NCI-H2171 treated with DMSO at 0.1 percent for 48 hours (cell line): ENCODE data around the gene DDTL.
"Not testable (repeated sequence)": the region's sequence is repeated elsewhere in the genome, so short reads cannot be mapped to it uniquely, and the experiment has no call there.

ENCODE experiments used
- DNase-seq: peaks from one replicate; lab custom pipeline; 2025; lab: John Stamatoyannopoulos, UW

DDTL gene

DNA sequence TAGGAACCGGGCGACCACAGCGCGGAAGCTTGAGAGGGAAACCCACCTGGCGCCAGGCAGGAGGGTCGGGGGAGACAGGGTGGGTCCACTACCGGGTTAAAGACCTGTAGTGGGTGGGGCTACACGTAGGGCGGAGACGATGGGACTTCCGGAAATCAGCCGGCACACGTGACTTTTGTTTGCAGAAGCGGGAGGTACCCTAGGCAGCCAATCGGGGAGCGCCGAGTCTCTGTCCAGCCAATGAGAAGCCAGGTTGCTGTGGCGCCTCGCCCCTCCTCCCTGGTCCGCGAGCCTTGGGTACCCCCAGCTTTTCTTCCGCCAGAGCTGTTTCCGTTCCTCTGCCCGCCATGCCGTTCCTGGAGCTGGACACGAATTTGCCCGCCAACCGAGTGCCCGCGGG is at the start of gene DDTL:
Gene DDTL, plus strand, starts transcription at position 321 of the 400 bp plus-strand sequence. Its CDS starts 27 bp downstream, at position 348.
- not testable (repeated sequence) for DNase-seq

DNA sequence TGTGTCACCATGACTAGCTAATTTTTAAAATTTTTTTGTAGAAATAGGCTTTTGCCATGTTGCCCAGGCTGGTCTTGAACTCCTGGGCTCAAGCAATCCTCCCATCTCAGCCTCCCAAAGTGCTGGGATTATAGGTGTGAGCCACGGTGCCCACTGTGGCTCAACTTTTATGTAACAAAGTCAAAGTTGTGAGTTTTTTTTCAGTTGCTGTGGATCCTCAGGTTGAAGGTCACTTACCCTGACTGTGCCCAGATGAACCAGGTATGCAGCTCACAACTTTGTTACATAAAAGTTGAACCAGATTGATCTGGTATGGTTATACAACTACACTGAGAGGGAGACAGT is 46.4 kb upstream of the DDTL start:
- DNase-seq = not testable (repeated sequence)

DNA sequence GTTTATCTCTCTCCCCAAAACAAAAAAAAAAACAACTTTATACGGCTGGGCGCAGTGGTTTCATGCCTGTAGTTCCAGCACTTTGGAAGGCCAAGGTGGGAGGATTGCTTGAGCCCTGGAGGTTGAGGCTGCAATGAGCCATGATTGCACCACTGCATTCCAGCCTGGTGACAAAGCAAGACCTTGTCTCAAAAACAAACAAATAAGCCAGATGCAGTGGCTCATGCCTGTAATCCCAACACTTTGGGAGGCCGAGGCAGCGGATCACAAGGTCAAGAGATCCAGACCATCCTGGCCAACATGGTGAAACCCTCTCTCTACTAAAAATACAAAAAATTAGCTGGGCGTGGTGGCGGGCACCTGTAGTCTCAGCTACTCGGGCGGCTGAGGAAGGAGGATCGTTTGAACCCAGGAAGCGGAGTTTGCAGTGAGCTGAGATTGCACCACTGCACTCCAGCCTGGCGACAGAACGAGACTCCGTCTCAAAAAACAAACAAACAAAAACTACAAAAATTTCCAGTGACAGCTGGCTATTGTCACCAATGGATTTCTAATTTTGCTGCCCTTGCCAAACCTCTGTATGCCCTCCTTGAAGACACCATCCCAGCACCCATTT is 45.0 kb upstream of the DDTL start:
- DNase-seq = not testable (repeated sequence)

DNA sequence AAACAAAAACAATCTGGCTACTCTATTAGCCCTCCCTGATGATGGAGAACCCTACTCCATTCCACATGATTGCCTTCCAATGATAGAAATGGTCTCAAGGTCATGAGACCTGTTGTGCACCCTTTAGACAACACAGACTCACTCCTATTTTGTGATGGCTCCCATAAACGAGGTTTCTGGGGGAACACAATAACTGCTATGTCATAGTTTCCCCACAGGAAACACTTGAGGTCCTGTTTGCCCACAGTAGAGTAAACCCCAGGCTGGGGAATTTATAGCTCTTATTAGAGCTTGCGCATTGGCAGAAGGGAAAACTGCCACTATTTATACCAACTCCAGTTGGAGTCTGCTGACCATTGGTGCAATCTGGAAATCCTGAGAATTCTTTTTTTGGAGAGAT is 43.8 kb upstream of the DDTL start:
- no peak for DNase-seq

DNA sequence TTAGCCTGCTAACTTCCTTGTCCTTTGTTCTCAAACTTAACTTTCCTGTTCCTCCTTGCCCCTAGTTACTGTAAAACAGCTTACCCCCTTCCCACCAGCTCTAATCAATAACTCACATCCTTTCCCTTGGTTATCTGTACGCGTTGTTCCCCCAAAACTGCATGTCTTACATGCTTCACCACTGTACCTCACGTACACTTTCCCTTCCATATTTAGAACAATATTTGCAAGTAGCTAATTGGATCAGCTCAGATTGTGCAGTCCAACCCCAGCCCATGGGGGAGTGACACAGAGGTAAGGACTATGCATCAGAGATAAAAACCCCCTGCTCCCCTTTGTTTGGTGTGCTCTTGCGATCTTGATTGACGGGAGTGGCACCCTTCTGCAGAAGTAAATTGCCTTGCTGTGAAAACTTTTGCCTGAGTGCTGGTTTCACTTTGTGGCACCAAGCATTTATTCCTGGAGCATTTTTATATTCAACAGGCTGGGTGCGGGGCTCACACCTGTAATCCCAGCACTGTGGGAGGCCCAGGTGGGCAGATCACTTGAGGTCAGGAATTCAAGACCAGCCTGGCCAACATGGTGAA is 41.6 kb upstream of the DDTL start:
- no peak for DNase-seq

DNA sequence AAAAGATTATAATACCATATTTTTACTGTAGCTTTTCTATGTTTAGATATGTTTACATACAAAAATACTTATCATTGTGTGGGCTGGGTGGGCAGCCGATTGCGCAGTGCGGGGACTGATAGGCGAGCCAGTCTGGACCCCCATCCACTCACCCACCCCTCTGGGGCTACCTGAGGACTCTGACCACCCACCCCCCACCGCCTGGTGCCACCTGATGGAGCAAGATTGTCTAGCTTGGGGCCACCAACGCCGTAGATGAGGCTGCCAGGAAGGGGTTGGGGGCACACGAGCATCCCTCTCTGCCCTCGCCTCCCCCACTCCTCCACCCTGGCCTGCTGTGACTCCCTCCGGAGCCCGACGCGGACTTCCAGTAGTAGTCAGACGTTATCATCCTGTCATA is 40.1 kb upstream of the DDTL start:
- no peak for DNase-seq

DNA sequence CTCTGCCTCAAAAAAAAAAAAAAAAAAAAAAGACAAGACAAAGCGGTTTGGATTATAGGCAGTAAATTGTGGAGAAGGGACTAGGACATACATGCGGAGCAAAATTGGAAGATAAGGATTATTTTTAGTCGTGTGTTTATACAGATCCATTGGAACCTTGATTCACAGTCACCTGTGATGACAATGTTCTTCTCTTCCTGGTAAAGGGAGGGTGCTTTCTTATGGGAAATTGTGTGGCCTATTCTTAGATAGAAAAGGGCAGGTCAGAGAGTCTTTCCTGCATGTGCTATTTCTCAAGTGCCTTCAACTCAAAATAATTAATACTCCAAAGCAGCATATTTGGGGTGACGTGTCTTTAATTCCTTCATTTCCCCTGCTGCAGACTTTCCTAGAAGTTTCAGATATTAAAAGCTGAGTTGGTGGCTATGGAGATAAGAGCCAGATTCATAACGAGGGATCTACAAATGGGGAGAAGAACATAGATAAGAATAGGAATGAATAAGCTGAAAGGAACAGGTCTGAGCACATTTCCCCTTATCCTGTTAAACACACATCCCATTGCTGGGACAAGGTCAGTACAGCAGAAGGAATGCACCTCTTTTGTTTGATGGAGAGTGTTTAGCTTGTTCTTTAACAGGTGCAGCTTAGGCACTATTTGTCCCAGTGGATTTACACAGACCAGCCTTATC is 28.2 kb upstream of the DDTL start:
- no peak for DNase-seq

DNA sequence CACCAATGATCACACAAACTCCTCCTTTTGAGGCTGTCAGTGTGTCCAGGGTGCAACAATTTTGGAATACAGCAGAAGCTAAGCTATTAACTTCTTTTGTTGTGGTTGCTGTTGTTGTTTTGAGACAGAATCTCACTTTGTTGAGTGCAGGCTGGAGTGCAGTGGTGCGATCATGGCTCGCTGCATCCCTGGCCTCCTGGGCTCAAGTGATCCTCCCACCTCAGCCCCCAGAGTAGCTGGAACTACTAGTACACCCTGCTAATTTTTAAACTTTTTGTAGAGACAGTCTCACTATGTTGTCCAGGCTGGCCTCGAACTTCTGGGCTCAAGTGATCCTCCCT is 27.7 kb upstream of the DDTL start:
- DNase-seq = no peak

DNA sequence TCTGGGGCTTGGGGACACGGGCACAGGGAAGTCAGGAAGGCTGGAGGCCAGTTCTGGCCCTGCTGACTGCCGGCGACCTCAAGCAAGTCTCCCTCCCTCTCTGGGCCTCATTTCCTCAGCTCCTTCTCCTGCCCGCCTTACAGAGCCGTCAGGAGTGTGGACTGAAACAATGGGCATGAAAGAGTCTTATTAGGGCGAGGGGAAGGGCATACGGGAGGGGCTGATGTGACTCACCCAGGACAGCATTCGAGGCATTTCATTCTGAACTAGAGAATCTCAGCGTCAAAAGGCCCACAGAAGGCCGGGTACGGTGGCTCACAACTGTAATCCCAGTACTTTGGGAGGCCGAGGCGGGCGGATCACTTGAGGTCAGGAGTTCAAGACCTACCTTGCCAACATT is 26.5 kb upstream of the DDTL start:
- not testable (repeated sequence) for DNase-seq

DNA sequence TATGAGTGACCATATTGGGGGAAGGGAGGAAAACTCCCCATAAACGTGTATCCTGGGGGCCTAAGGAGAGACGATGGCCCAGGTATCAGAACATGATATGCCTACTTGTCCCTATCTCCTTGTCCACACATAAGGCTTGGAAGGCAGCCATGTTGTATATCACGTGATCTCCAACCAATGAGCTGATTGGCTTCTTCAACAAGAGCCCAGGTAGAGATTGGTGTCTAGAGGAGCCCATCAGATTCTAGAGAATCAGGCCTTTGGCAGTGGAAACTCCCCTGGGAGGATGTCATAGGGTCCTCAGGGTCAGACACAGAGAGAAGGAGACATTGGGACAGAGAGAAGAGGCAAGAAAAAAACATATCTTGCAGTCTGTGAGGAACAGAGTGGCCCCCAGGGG is 19.3 kb upstream of the DDTL start:
- peak; percentile 29 for DNase-seq

DNA sequence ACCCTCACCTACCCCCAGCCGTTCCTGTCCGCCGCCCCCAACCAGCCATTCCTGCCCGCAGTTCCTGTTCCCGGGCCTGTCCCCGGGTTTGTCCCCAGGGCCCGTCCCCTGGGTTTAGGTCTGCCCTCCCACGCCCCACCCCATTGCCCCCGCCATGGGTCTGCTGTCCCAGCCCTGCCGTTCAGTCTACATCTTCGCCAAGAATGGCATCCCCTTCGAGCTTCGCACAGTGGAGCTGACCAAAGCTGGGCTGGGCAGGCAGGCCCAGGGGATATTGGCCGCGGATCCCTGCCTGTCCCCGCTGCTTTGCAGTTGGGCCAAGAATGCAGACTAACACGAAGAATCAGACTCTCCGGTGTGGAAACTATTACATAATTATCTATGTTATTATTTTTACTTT is 16.9 kb upstream of the DDTL start:
- not testable (repeated sequence) for DNase-seq

DNA sequence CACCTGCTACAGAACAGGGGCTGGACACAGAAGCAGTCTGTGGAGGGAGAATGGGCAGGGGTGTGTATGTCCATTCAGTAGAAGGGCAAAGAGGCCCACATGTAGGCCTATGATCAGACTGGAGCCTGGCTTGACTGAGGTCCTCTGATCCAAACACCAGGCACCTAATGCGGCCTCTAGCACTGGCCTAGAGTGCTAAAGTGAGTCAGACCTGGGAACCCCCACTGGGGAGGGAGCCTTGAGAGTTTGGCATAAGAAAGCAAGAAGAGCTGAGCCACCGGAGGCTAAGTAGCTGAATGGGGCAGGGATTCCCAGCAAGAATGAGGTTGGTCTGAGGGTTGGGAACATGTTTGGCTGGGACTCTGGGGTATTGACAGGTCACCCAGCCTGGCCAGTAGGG is 15.3 kb upstream of the DDTL start:
- DNase-seq = not testable (repeated sequence)

DNA sequence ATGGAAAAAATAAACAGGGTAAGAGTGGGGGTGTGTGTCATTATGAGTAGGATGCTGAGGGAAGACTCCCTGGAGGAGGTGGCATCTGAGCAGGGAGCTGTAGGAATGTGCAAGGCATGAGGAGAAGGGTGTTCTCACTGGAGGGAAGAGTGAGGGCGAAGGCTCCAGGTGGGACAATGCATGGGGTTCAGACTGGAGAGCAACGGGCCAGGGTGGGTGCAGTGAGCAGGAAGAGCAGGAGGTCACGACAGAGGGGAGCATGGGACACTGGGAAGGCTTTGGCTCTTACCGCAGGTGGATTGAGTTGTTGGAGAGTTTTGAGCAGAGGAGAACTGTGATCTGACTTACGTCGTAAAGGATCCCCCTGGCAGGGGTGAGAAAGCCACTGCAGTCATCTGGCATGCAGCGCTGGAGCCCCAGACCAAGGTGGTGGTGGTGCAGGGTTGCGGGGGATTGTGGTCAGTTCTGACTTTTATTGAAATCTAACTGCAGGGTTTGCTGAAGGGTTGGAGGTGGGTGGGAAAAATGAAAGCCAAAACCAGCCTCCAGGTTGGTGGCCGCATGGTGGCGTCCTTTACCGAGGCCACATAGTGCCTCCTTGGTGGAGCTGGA is 13.8 kb upstream of the DDTL start:
- not testable (repeated sequence) for DNase-seq

DNA sequence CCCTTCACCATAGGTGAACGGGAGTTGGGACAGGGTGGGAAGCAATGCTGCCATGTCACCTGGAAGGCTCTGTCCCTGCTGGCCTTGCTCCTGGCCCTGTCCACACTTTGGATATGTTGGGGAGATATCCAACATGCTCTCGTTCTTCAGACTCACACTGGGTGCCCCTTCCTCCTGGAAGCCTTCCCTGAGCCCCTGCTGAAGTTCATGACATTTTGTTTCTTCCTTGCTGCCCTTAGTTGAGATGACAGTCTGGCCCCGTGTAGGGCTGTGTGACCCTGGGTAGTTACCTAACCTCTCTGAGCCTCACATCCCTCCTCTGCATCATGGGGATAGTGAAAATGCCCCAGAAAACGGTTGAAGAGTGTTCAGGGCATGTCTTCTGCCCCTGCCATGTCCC is 13.2 kb upstream of the DDTL start:
- not testable (repeated sequence) for DNase-seq

DNA sequence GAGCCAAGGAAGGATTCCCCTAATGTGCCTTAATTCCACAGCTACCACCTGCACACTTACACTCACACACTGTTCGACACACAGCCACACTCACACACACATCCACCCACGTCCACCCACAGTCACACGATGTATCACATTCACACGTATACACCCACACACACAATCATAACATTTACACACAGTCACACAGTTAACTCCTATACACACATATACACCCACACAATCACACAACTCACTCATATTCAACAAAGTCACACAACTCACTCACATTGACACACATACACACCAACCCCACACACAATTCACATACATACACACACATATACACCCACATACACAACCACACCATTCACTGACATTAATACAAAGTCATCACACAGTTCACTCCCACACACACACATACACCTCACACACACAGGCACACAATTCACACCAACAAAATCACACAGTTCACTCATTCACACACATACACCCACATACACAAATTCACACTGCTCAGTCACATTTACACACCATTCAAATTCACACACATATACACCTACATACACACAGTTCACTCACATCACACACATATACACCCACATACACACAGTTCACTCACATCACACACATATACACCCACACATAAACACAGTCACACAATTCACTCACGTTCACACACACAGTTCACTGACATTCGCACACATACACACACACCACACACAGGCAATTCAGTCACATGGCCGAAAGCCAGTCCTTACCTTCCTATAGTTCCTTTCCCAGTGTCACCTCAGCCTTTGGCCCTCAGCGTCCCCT is 12.3 kb upstream of the DDTL start:
- not testable (repeated sequence) for DNase-seq

DNA sequence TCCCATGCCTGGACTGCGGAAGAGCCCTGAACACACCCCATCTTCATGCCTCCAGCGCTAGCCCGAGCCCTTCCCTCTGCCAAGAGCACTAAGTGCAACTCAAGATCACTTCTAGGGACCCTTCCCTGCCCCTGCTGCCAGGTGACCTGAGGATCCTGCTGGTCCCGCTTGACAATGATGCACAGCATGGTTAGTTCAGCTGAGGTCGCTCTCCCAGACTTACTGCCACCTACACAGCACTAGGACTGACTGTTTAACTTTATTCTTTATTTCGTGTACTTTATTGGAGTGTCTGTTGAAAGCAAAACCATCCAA is 11.7 kb upstream of the DDTL start:
- not testable (repeated sequence) for DNase-seq

DNA sequence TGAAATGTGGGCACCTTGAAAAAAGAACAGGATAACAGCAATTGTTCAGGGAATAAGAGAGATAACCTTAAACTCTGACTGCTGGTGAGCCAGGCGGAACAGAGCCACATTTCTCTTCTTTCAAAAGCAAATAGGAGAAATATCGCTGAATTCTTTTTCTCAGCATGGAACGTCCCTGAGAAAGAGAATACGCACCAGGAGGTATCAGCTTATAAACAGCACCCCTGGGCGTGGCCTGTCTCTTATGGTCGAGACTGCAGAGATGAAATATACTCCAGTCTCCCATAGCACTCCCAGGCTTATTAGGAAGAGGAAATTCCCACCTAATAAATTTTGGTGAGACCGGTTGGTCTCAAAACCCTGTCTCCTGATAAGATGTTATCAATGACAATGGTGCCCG is 10.8 kb upstream of the DDTL start:
- not testable (repeated sequence) for DNase-seq

DNA sequence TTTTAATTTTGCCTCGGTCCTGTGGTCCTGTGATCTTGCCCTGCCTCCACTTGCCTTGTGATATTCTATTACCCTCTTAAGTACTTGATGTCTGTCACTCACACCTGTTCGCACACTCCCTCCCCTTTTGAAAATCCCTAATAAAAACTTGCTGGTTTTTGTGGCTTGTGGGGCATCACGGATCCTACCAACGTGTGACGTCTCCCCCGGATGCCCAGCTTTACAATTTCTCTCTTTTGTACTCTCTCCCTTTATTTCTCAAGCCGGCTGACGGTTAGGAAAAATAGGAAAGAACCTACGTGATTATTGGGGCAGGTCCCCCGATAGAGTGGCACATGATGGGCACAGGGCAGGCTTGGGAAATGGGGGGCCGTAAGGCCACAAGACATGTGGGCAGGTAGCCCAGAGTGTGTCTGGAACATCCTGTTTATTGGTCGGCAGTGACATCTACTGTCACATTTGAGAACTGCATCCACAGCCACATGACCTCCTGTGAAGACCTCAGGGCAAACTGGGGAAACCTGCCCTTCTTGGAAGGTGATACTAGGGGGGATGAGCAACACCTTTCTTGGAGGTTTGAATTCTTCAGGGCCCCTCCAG is 10.3 kb upstream of the DDTL start:
- peak; percentile 32 for DNase-seq

DNA sequence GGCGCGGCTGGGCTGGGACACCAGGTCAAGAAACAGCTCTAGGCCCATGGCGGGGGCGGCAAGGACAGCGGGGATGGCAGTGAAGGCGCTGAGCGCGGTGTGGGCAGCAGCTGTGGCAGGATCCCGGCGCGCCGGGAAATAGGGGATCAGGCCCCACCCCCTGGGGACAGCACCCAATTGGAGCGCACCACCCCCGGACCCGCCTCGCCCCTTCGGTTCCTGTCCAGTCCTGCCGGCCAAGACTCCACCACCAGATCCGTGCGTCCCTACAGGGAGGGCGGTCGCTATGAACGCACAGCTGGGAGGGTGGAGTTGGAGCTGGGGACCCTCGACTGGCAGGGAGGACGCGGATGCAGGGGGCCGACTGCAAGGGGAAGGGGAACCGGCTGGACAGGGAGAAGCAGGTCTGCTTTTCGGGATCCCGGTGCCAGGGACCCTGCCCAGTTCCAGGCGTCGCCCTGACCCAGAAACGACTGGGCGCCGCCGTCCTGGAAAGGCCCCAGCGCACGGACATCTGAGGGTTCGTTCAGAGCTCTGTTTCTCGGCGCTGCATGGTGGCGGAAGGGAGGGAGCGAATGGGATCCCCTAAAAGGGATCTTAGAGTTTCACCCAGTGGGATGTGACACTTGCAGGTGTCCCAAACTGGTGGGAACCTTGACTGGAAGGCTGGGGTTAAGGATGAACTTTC is 5.5 kb upstream of the DDTL start, which contains the start of gene GSTT2B:
Gene GSTT2B, minus strand, starts transcription at position 112 of the 688 bp plus-strand sequence. Its CDS starts 64 bp downstream, at position 48.
- not testable (repeated sequence) for DNase-seq

DNA sequence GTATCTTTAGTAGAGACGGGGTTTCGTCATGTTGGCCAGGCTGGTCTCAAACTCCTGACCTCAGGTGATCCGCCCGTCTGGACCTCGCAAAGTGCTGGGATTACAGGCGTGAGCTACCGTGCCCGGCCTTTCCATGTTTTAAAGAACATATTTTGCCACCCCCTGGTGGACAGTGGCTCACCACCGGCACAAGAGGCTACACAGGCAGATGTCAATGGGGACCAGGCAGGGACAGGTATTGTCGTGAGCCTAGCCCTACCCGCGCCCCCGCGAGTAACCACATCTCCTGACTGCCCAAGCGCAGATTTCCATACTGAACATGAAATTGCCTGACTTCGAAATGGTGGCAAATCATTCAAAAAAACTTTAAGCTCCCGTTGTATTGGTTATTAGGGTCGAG is 594 bp upstream of the DDTL start:
- DNase-seq = not testable (repeated sequence)

DNA sequence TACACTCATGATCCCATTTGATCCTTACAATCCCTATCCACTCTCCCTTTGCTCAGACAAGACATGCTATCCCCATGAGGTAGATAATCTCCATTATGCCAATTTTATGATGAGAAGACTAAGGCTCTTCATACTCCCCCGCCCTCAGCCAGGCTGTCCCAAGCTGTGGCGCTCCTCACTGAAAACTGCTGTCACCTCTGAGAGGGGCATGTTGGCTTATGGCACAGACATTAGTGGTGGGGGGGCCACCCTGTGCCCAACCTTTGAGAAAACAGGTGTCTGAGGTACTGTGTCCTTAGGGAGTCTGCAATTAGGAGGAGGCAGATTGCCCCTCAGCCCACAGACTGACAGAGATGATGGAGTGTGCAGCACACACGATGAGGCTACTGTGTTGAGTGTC is 2.4 kb downstream of the DDTL start:
- DNase-seq = peak; percentile 17
